Panc1 (cell line): ENCODE measurements around the gene CBX2. TPM values are rescaled to one million over a fixed set of nuclear protein-coding genes. Genes with fewer than 3 reads are reported as not detected.

Source experiments
- ATAC-seq: fragments of 200-7000 bp; cut with Tn5 transposase; 2 replicates; pipeline ENCODE4 v1.9.1; 2020; ENCODE audit warnings: mild to moderate bottlenecking, moderate library complexity
- BruUV-seq: library from RNA; stranded (reverse); fragments of 400-500 nt; replicated peaks from 2 replicates; lab custom pipeline; 2021; lab: Mats Ljungman, UMichigan
- CTCF ChIA-PET: fragments of 300-600 bp; sonication (Branson Sonifier 250); formaldehyde crosslinking; loops from one replicate; lab custom pipeline; 2022; ENCODE audit warnings: antibody characterized with exemption; lab: Charles Lee
- POLR2A ChIA-PET: fragments of 300-600 bp; sonication (Branson Sonifier 250); formaldehyde crosslinking; loops from one replicate; lab custom pipeline; 2022; ENCODE audit warnings: antibody characterized with exemption; lab: Charles Lee
- DNase-seq: peaks from one replicate; pipeline ENCODE4 v3.0.0-alpha.2; 2010; ENCODE audit warnings: low read depth, low spot score
- H3K27ac ChIP-seq: 2 replicates; pipeline ENCODE4 v1.5.1; 2011; ENCODE audit warnings: mild to moderate bottlenecking, low read length, inconsistent platforms
- H3K27me3 ChIP-seq: fragments of 200-500 bp; sonication (Bioruptor generic); 2 replicates; pipeline ENCODE4 v1.6.0; 2014; ENCODE audit warnings: low read length, inconsistent platforms; ENCODE audit not compliant: control insufficient read depth, insufficient read depth
- H3K36me3 ChIP-seq: fragments of 200-500 bp; sonication (Bioruptor generic); 2 replicates; pipeline ENCODE4 v1.5.1; 2014; ENCODE audit warnings: inconsistent platforms, mild to moderate bottlenecking, low read length, moderate library complexity; ENCODE audit not compliant: control insufficient read depth, insufficient read depth
- H3K4me1 ChIP-seq: 2 replicates; pipeline ENCODE4 v1.5.1; 2011; ENCODE audit warnings: inconsistent platforms, mild to moderate bottlenecking, low read length, moderate library complexity; ENCODE audit not compliant: control insufficient read depth, insufficient read depth
- H3K4me3 ChIP-seq, 2 experiments: 2 replicates each; pipeline ENCODE4 v1.5.1; 2011 to 2012; ENCODE audit warnings: low read depth in 2 of 2, low read length in 2 of 2, mild to moderate bottlenecking in 2 of 2, inconsistent platforms in 1 of 2, moderate library complexity in 1 of 2
- H3K9me3 ChIP-seq: fragments of 200-500 bp; sonication (Bioruptor generic); 2 replicates; pipeline ENCODE4 v1.5.1; 2014; ENCODE audit warnings: low read depth, mild to moderate bottlenecking, inconsistent platforms, low read length, moderate library complexity; ENCODE audit not compliant: control insufficient read depth, insufficient read depth
- CTCF ChIP-seq: fragments of 450-650 bp; IDR thresholded peaks from 2 replicates; pipeline ENCODE4 v1.5.1; 2017; ENCODE audit warnings: mild to moderate bottlenecking
- POLR2AphosphoS5 ChIP-seq: IDR thresholded peaks from 2 replicates; pipeline ENCODE4 v1.6.1; 2012; ENCODE audit warnings: mild to moderate bottlenecking, low read depth, low read length, moderate library complexity
- SIN3A ChIP-seq: IDR thresholded peaks from 2 replicates; pipeline ENCODE4 v1.6.1; 2012; ENCODE audit warnings: low read depth, mild to moderate bottlenecking, low read length, moderate library complexity, borderline replicate concordance; ENCODE audit not compliant: insufficient read depth
- TCF7L2 ChIP-seq: IDR thresholded peaks from 2 replicates; pipeline ENCODE4 v1.6.1; 2011; ENCODE audit warnings: mild to moderate bottlenecking, low read depth, low read length, inconsistent platforms
- in situ Hi-C: cut with HindIII; loops from 2 replicates; pipeline ENCODE4 v1.10.0; 2016; ENCODE audit warnings: low sequenced_read_pairs, low pct_unique_long_range_greater_than_20kb
- intact Hi-C: fragments of 100-400 bp; cut with micrococcal nuclease; formaldehyde crosslinking; loops from one replicate; pipeline ENCODE4 v1.10.0; 2022; ENCODE audit not compliant: unreplicated experiment
- total RNA-seq: library from RNA; stranded (reverse); gene quantifications from one replicate; pipeline ENCODE4 v1.2.1, GENCODE V29; 2021; ENCODE audit not compliant: unreplicated experiment
- TF ChIP-seq, protein P1 (sequence below), 2 experiments: IDR thresholded peaks; 2 replicates each; pipeline ENCODE4 v1.6.1; 2011 to 2012; ENCODE audit warnings: low read depth in 2 of 2, control low read depth in 1 of 2, low read length in 1 of 2, mild to moderate bottlenecking in 1 of 2, moderate library complexity in 1 of 2; ENCODE audit not compliant: insufficient read depth in 1 of 2

CBX2 gene
- total RNA-seq, 1 experiment from 2014 or later: 9.0 TPM

GRCh38 chr17:79742951-79743476 is 34.9 kb upstream of the CBX2 start:
- ChIA-PET POLR2A (no interaction called here), CTCF (interaction anchor here (1.2 kb wide), 1 partner anchor 10 kb away, joined by 3 read pairs; no protein-coding TSS in a partner anchor)
- ATAC-seq (no peak), DNase-seq (no peak)
- in situ Hi-C loops: no loop called here
- TF ChIP-seq TCF7L2: no peak
- TF ChIP-seq SIN3A: no peak
- no peak for TF ChIP-seq POLR2AphosphoS5
- TF ChIP-seq, protein P1, sequence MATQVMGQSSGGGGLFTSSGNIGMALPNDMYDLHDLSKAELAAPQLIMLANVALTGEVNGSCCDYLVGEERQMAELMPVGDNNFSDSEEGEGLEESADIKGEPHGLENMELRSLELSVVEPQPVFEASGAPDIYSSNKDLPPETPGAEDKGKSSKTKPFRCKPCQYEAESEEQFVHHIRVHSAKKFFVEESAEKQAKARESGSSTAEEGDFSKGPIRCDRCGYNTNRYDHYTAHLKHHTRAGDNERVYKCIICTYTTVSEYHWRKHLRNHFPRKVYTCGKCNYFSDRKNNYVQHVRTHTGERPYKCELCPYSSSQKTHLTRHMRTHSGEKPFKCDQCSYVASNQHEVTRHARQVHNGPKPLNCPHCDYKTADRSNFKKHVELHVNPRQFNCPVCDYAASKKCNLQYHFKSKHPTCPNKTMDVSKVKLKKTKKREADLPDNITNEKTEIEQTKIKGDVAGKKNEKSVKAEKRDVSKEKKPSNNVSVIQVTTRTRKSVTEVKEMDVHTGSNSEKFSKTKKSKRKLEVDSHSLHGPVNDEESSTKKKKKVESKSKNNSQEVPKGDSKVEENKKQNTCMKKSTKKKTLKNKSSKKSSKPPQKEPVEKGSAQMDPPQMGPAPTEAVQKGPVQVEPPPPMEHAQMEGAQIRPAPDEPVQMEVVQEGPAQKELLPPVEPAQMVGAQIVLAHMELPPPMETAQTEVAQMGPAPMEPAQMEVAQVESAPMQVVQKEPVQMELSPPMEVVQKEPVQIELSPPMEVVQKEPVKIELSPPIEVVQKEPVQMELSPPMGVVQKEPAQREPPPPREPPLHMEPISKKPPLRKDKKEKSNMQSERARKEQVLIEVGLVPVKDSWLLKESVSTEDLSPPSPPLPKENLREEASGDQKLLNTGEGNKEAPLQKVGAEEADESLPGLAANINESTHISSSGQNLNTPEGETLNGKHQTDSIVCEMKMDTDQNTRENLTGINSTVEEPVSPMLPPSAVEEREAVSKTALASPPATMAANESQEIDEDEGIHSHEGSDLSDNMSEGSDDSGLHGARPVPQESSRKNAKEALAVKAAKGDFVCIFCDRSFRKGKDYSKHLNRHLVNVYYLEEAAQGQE (IDR thresholded peaks at IDR 0.05; ENCODE audit: insufficient read depth in 1 of 2, low read depth in 2 of 2, low read length in 1 of 2): no peak
- TF ChIP-seq CTCF: no peak
- Histone ChIP-seq H3K27ac (no peak overlapping the region), H3K4me3 (no peak overlapping the region), H3K9me3 (no peaks in the 10 kb centered on the region), H3K4me1 (peaks cover 8% of the 10 kb centered on the region; the same call in 1 of the 2 replicates), H3K36me3 (no peaks in the 10 kb centered on the region), H3K27me3 (no peaks in the 10 kb centered on the region)
- no TSS peak for BruUV-seq
- intact Hi-C loops: loop anchor here (10.0 kb wide), 1 partner anchor 92 kb away; the partner anchor contains the start of gene CBX4

DNA sequence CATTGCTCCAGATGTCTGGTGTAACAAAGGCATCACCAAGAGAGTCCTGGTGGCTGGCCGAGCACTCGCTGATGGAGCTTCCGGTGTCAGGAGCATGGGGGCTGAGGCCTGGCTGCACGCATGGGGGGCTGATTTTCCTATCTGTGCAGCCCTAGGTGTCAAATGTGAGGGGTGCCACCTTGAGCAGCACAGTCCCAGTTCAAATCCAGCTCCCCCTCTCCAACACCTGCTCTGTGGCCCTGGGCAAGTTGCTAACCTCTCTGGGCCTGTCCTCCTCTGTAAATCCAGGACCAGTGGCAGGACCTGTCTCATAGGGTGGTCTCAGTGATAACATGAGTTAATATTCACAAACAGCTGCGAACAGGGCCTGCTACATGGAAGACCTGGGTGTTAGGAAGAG is 34.3 kb upstream of the CBX2 start:
- H3K36me3 ChIP-seq: no peaks in the 10 kb centered on the region
- no peaks in the 10 kb centered on the region for H3K27me3 ChIP-seq

More for the DNA sequence above, 34.3 kb upstream of the CBX2 start:
- no peaks in the 10 kb centered on the region for H3K9me3 ChIP-seq
- ChIA-PET POLR2A (no interaction called here), CTCF (interaction anchor here (0.7 kb wide), 1 partner anchor 695 kb away, joined by 3 read pairs; no protein-coding TSS in a partner anchor)
- in situ Hi-C loops (no loop called here), intact Hi-C loops (loop anchor here (10.0 kb wide), 1 partner anchor 91 kb away; the partner anchor contains the start of gene CBX4)
- no TSS peak for BruUV-seq
- no peak for DNase-seq
- no peak overlapping the region for H3K4me3 ChIP-seq
- ATAC-seq: no peak
- H3K27ac ChIP-seq: no peak overlapping the region
- TF ChIP-seq POLR2AphosphoS5 (no peak), CTCF (no peak)
- peaks cover 8% of the 10 kb centered on the region; the same call in 1 of the 2 replicates for H3K4me1 ChIP-seq
